ENCODE data around the gene RIMBP3B.
"Not testable (repeated sequence)": the region's sequence is repeated elsewhere in the genome, so short reads cannot be mapped to it uniquely, and the experiment has no call there.

RIMBP3B gene

DNA sequence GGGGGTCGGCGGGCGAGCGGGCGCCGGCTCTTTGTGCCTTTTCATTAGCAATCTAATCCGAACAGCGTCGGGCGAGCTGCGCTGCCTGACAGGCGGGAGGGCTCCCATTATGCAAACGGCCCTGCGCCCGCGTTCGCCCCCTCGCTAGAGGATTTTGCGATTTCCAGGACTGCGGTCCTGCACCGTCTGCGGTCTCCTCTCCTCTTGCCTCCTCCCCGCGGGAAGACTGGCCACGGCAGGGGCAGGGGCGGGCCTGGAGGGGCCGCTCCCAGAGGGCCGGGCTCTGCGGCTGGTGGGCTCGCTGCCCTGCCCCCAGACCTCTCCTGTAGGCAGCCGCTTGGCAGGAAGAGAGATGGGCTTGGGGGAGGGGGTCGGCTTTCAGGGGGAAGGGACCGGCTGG is 34.3 kb downstream of the RIMBP3B start:
- not testable (repeated sequence) for DNase-seq (ENCODE audit: low read depth in 2 of 2)

DNA sequence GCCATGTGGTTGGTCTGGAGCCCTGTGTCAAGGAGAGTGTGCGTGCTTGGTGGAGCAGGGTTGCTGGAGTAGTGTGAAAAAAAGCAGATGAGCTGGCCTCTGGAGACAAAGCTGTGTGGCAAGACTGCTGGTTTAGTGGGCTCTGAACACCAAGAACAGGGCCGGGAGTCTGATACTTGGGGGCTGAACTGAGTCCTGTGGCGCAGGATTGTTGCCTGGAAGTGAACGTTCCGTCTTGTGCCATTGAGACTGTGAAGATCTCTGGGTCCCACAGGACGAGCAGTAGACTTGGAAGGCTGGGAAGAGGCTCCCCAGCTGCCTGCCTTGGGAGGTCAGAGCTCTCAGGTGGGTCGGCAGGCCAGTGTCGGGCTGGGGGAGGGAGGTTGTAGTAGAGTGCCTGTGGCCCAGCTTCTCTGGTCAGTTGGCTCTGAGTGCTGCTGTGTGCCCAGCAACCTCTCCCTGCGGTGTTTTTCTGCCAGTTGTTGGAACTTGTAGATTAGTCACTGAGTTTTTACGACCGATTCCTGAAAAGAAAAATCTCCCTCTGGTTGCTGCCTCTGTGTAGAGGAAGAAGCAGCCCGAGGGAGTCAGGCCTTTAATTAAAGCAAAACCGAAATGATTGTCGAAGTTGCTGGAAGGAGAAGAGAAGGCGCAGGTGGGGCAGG is 35.6 kb downstream of the RIMBP3B start:
- not testable (repeated sequence) for DNase-seq (ENCODE audit: low read depth in 2 of 2)

DNA sequence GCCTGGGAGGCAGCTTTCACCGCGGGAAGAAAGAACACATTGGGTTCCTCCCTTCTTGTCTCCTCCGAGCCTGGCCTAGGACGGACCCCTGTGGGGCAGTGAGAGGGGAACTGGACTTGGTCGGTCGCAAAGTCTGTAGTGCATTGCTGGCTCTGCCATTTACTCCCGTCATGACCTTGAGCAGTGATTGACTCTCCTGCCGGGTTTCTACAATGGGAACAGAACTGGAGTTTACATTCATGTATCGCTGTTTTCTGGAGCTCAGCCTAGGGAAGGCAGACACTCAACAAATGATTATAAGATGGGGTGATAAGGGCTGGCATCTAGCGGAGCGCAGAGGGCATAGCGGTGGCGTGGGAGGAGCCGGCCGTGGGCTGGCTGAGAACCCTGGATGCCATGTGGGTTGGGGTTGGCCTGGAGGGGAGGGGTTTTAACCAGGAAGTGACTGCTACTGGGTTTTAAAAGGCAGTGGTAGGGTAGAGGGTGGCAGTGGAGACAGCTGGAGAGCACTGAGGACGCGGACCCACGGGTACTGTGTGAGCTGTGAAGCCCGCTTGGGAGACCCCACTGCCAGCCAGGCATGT is 36.7 kb downstream of the RIMBP3B start:
- not testable (repeated sequence) for DNase-seq (ENCODE audit: low read depth in 2 of 2)

DNA sequence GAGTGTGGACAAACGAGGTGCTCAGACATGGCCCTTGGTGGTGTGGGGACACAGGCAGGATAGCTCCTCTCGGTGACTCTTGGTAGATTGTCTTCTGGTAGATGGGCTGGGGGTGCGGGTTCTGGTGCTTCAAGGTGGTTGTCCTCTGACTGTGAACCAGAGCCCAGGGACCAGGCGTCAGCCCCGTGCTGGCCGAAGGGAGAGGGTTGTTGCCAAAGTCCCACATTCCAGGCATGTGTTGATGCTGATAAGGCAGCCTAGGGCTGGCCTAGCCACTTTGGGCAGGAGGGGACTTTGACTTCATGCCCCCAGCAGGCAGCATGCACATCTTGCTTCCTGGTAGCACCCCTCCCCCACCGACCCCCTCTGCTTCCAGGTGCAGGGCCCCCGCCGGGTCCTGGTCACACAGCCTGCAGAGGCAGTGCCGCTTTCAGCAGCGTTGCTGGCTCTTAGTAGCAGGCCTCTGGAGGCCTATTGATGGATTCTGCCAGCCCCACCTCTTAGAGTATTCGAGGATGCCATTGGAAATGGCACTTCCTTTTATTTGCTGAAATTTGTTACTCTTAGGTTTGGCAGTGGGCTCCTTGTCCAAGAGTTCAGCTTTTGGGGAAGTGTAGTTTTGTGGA is 40.6 kb downstream of the RIMBP3B start:
- DNase-seq (ENCODE audit: low read depth in 2 of 2), result not testable (repeated sequence)

DNA sequence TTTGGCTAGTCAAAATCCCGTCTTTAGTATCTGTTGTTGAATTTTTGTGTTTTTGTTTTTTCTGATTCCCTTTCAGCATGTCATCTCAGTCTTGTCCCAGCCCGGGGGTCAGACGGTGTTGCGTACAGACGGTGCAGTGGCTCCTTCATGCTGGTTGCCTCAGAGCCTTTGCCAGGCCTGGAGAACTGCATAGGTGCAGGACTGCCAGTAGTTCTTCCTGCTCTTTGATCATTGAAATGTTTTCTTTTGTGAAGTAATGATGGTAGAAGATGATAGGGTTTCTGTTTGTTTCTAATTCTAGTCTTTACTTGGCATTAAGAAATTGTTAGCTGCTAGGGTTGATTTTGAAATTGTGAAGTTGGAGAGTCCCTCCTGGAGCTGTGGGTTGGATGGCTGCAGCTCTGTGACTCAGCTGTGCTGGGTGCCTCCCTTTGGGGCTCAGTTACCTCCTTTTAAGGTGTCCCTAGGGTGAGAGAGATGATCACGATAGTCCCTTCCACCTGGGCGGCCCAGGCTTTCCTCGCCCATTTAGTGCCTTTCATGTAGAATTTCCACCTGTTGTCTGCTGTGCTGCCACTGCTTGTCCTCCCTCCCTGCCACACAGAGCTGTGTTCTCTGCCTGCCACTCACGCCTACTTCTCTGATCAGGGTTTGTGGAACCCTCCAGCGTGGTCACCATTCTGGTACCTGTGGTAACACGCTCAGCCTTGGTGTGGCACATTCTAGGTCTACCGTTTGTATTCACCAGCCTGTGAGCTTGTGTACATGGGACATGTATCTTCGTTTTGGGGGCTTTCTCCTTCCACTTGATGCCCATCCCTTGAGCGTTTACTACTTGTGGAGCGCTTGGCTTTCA is 51.1 kb downstream of the RIMBP3B start:
- not testable (repeated sequence) for DNase-seq (ENCODE audit: low read depth in 2 of 2)

DNA sequence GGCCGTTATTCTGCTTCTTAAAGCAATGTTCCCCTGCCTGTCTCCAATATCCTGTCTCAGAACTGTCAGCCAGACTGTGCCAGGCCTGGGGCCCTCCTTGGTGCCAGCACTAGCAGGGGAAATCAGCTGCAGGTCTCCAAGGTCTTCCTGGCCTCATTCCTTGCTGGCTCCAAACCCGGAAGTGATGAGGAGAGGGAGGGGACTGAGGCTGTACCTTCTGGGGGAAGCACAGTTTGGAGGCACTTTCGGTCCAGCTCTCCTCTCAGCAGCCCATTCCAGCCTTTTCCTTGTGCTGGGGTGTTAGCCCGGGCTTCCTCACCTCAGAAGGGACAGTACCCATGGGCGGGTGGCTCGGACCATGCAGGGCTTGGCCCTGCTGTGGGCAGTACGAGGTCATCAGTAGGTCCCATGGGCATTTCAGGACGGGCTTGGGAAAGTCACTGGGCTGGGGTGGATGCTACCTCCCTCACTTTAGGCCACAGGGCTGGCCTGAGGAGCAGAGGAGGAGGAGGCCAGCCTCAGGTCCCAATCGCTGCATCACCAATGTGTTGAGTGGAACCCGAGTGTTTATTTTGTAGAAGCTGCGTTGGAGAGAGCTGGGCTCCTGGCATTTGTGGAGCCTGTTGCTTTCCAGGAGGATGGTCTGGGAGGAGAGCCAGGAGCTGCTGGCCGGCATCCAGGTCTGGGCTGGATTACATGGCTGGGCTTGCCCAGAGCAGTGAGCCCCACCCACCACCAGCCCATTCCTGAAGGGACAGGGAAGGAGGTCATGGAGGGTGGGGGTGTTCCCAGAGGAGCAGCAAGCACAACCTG is 52.7 kb downstream of the RIMBP3B start:
- DNase-seq (ENCODE audit: low read depth in 2 of 2), result not testable (repeated sequence)

DNA sequence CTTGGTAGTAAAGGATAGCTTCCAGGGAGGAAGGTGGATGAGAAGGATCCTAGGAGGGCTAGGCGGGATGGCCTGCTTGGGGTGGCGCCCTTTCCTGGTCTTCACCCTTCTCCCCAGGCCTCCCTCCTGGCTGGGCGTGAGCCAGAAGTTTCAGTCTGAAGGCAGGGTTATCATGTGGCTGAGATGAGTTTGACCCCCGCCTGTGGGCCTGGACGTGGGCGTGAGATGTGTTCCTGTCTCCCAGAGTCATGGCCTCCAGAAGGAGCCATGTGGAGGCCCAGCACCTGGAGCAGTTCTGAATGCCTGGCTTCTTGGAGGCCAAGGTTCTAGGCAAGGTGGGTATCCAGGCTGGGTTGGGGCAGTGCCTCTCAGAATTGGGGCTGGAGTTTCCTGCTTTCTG is 54.5 kb downstream of the RIMBP3B start:
- DNase-seq (ENCODE audit: low read depth in 2 of 2), result not testable (repeated sequence)
